Muscle layer of colon (tissue), 2 donors: ENCODE data around the gene USP19.

Source experiments
- H3K27ac ChIP-seq: one replicate; pipeline ENCODE4 v1.7.0; 2013; ENCODE audit warnings: low read depth, mild to moderate bottlenecking, low read length, moderate library complexity
- H3K27me3 ChIP-seq, 2 donors: one replicate each; pipeline ENCODE4 v1.7.0; 2013; ENCODE audit warnings: low read length in 2 of 2, mild to moderate bottlenecking in 2 of 2; ENCODE audit not compliant: insufficient read depth in 2 of 2, control insufficient read depth in 1 of 2
- H3K36me3 ChIP-seq: one replicate; pipeline ENCODE4 v1.7.0; 2013; ENCODE audit warnings: mild to moderate bottlenecking, low read length; ENCODE audit not compliant: insufficient read depth
- H3K4me1 ChIP-seq: one replicate; pipeline ENCODE4 v1.7.0; 2013; ENCODE audit warnings: mild to moderate bottlenecking, low read length; ENCODE audit not compliant: insufficient read depth
- H3K4me3 ChIP-seq, 2 donors: one replicate each; pipeline ENCODE4 v1.7.0; 2013; ENCODE audit warnings: low read length in 2 of 2, low read depth in 1 of 2, mild to moderate bottlenecking in 1 of 2, moderate library complexity in 1 of 2
- H3K9ac ChIP-seq: one replicate; pipeline ENCODE4 v1.7.0; 2013; ENCODE audit warnings: low read length
- H3K9me3 ChIP-seq: one replicate; pipeline ENCODE4 v1.7.0; 2013; ENCODE audit warnings: mild to moderate bottlenecking, low read length
- donor health status: abdominal sarcoma.
- donor health status: Adenocarcinoma of cecum.

Gene USP19, protein sequence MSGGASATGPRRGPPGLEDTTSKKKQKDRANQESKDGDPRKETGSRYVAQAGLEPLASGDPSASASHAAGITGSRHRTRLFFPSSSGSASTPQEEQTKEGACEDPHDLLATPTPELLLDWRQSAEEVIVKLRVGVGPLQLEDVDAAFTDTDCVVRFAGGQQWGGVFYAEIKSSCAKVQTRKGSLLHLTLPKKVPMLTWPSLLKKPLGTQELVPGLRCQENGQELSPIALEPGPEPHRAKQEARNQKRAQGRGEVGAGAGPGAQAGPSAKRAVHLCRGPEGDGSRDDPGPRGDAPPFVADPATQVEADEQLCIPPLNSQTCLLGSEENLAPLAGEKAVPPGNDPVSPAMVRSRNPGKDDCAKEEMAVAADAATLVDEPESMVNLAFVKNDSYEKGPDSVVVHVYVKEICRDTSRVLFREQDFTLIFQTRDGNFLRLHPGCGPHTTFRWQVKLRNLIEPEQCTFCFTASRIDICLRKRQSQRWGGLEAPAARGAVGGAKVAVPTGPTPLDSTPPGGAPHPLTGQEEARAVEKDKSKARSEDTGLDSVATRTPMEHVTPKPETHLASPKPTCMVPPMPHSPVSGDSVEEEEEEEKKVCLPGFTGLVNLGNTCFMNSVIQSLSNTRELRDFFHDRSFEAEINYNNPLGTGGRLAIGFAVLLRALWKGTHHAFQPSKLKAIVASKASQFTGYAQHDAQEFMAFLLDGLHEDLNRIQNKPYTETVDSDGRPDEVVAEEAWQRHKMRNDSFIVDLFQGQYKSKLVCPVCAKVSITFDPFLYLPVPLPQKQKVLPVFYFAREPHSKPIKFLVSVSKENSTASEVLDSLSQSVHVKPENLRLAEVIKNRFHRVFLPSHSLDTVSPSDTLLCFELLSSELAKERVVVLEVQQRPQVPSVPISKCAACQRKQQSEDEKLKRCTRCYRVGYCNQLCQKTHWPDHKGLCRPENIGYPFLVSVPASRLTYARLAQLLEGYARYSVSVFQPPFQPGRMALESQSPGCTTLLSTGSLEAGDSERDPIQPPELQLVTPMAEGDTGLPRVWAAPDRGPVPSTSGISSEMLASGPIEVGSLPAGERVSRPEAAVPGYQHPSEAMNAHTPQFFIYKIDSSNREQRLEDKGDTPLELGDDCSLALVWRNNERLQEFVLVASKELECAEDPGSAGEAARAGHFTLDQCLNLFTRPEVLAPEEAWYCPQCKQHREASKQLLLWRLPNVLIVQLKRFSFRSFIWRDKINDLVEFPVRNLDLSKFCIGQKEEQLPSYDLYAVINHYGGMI (N-terminal part only)

DNA sequence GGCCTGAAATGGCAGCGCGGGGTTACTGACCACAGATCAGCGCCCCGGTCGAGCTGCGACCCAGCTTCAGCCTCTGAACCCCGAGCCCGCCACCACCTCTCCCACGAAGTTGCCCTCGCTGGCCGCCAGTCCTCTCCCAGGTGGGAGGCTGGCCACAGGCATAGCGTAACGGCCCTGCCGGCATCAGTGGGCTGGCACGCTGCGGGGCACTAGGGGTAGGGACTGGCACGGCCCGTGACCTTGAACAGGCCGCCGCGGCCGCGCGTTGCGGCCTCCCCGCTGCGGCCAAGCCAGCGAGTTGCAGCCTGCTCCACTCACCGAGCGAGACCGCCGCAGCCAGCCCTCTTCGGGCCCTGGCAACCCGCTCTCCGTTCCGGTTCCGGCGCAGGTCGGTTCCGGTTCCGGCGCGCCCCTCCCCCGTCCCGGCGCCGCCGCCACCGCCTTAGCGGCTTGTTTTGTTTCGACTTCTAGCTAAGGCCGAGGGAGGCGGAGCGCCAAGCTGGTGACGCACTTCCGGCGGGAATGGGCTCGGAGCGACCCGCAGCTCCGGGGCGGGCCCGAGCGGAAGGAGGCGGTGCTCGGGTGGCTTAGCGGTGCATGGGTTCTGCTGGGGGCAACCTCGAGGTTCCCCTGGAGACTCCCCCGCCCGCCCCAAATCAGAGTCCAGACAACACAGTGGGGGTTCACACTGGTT, at the start of gene USP19:
Gene USP19, minus strand, starts transcription at position 386 of the 694 bp plus-strand sequence. CDS start 1,678 bp downstream, outside the sequence.
- Histone ChIP-seq H3K4me3 (peak within 1 kb of the TSS; percentile 79 to 91), H3K9me3 (no peaks in the 10 kb centered on the region), H3K9ac (peak within 1 kb of the TSS; percentile 97), H3K36me3 (peaks cover 80% of the 10 kb centered on the region), H3K27me3 (no peaks in the 10 kb centered on the region), H3K4me1 (peaks cover 18% of the 10 kb centered on the region), H3K27ac (peak within 1 kb of the TSS; percentile 95)

DNA sequence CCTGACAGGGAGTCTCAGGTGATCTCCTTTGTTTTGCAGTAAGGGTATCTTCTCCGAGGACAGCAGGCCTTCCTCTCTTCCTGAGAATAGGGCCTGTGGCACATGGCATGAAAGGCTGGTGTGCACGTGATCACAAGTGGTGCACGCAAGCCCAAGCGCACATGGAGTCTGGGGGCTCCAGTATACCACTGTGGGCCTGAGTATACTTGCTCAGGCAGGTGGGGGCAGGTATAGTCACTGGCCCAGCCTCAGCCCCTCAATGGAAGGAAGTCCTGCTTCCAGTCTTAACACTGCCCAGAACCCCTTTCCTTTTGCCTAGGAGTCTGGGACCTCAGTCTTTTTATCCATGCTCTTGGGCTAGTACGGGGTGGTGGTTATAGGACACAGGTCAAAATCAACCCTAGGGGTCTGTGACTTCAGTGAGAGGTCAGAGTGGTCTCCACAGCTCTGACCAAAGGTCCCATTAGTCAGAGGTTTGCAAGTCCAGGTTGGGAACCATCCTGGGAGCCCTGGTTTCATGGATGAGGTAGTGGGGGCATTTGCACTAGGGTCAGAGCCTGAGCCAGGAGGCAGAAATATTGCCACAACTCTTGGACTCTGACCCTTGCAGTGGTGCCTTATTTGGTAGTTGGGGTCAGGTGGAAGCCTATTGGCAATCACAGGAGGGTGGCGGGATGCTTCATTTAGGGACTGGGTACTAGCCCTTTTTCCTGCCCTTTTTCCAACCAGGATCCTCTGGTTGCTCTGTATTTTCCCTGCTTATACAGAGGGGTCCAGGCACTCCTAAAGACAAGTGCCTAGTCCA, 46.3 kb upstream of the USP19 start:
- Histone ChIP-seq H3K36me3 (peaks cover 14% of the 10 kb centered on the region), H3K4me1 (peaks cover 27% of the 10 kb centered on the region), H3K9ac (no peak overlapping the region), H3K27me3 (no peaks in the 10 kb centered on the region), H3K9me3 (no peaks in the 10 kb centered on the region), H3K27ac (peak overlapping the region; percentile 89), H3K4me3 (peak overlapping the region; percentile 78 to 92)

DNA sequence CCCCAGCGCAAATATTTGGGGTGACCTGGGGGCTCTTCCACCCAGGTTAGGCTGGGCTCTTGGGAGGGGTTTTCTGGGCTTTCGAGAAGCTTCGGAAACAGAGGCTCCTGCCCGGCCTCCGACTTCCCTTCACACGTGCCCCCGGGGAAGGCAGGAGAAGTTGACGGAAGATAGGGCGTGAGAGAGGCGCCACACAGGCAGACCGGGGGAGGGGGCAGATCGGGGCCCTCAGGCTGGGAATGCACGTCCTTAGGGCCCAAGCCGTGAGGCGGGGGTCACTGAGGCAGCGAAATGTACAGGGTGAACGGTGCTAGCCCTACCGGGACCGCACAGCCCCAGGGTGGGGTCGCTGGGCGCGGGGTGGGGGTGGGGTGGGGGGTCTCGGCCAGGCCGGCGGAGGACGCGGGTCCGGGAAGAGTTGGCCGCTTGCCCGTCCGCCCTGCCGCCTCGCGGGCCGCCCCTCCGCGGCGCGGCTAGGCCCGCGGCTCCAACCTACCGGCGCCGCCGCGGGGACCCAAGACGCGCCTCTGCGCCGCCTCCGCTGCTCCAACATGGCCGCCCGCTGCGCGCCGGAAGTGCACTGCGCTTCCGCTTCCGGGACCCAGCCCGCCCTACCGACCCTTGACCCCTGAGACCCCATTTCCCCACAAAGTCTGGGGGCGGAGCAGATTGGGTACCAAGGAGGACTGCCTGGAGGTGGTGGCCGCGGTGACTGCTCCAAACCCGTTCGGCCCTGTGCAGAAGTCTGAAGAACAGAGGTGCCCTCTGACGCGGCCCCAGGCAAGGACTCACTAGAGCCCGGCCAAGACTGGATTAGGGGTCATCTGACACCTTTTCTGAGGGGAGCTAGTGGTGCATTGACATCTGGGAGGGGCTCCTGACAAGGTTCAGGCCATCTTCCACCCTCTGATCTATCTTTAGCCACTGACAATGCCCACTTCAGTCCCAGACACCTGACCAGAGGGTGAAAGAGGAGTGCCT, 45.4 kb upstream of the USP19 start, which contains the start of gene CCDC71:
Gene CCDC71, minus strand, starts transcription at position 561 of the 981 bp plus-strand sequence. CDS start 2,123 bp downstream, outside the sequence.
- peaks cover 14% of the 10 kb centered on the region for H3K36me3 ChIP-seq
- H3K27me3 ChIP-seq, result no peaks in the 10 kb centered on the region
- peak within 1 kb of the TSS; percentile 89 for H3K27ac ChIP-seq
- H3K4me3 ChIP-seq, result peak within 1 kb of the TSS; percentile 78 to 92
- peaks cover 27% of the 10 kb centered on the region for H3K4me1 ChIP-seq
- no peaks in the 10 kb centered on the region for H3K9me3 ChIP-seq
- H3K9ac ChIP-seq, result peak within 1 kb of the TSS; percentile 80

DNA sequence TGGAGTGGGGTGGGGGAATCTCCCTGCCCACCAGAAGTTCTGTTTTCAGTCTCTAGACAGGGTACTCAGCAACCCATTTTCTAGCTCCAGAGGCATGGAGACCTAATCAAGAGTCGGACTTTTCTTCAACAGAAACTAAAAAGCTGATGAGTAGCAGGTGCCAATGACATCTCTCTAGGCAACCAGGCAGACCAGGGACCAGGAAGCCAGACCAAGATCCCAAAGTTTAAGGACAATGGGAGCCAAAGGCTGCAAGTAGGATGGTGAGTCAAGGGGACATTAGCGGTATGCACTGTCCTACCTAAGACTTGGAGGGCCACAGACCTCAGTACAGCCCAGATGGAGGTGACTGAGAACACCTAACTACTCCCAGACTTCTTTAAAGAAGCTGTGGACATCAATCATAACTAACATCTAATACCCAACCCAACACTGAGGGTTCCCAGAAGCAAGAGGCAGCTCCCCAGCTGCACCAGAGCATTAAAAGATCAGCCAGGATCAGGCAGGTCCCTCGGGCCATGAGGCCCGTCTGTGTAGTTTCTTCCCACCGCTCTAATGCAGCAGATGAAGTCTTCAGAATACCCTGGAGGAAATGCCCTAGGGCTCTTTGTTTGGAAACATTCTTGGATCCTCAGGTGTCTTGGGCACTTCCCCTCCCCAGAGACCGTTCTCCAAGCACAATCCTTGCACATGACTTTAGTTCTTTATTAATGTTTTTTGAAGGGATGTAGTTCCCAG, 44.5 kb upstream of the USP19 start:
- Histone ChIP-seq H3K4me3 (peak overlapping the region; percentile 78 to 92), H3K36me3 (peaks cover 14% of the 10 kb centered on the region), H3K27me3 (no peaks in the 10 kb centered on the region), H3K9me3 (no peaks in the 10 kb centered on the region), H3K27ac (peak overlapping the region; percentile 57), H3K9ac (peak overlapping the region; percentile 80), H3K4me1 (peaks cover 20% of the 10 kb centered on the region)

DNA sequence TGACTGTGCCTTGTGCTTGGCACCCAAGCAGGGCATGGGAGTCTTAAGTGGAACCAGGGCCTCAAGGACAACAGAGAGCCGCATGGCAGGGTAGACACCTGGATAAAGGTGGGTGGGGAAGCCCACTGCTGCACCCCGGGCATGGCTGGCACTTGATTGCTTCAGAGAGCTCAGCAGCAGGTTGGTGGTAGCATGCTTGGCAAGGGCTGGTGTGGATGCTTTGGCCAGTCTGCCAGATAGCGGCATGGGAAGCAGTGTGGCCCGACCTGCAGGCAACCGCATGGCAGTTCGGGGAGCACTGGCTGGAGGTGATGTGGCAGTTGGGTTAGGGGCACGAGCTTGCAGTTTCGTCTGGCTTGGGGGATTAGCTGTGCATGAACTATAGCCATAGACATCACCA, 43.0 kb upstream of the USP19 start:
- Histone ChIP-seq H3K9ac (no peak overlapping the region), H3K36me3 (peaks cover 14% of the 10 kb centered on the region), H3K27me3 (no peaks in the 10 kb centered on the region)

DNA sequence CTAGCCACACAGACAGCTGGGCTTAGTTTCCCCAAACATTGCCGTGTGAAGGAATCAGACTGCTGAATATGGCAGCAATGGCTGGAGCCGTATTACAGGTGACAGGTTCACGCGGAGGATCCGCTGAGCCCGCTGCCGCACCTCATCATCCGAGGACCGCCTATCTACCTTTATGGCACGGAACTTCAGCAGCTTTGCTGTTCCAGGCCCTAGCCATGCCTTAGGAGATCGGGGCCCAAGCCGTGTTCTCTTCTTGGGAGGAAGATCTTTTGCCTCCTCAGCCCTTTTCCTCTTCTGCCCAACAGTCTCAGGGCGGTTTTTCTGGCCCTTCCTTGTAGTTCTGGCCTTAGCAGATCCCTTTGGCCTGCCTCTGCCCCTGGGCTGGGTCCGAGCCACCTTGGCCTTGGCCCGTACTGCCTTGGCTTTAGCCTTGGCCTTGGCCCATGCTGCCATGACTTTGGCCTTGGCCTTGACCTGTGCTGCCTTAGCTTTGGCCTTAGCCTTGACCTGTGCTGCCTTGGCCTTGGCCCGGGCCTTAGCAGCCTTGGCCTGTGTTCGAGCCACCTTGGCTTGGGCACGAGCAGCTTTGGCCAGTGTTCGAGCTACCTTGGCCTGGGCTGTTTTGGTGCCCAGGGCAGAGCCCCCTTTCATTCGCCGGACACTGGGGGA, 42.3 kb upstream of the USP19 start:
- Histone ChIP-seq H3K27me3 (no peaks in the 10 kb centered on the region), H3K4me3 (no peak overlapping the region), H3K27ac (no peak overlapping the region), H3K4me1 (peaks cover 20% of the 10 kb centered on the region), H3K36me3 (peaks cover 14% of the 10 kb centered on the region), H3K9ac (no peak overlapping the region), H3K9me3 (no peaks in the 10 kb centered on the region)

More for the DNA sequence above, 43.0 kb upstream of the USP19 start:
- no peaks in the 10 kb centered on the region for H3K9me3 ChIP-seq
- H3K4me3 ChIP-seq, result no peak overlapping the region
- peaks cover 20% of the 10 kb centered on the region for H3K4me1 ChIP-seq
- no peak overlapping the region for H3K27ac ChIP-seq

DNA sequence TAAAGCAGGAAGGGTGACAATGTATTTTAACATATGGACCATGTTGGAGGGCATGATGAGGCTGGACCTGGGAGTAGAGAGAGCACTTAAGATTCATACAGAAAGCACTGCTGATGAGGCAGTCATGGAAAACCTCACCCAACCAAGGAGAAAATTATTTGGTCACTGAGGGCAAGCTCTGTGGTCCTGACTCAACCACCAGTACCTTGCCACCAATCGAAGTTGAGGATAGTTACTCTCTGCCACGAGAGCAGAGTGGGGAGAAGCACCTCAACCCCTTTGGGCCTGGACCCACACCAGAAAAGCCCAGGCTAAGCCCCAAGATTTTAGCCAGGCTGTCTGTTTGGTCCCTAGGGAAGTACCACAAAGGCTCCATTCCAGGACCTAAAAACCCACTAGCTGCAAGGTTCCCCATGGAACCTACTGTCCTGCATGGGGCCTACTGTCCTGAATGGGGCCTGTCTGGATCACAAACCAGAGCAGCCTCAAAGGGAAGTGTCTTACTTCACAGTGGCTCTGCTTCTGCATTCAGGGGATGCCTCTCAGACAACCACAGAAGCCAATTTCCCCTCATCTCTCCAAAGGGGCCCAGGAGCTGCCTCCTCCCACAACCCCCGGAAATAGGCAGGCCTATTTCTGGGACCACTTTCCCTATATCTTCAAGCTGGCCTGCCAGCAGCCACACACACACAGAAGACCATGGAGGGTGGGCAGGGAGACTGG, 41.3 kb upstream of the USP19 start:
- Histone ChIP-seq H3K27me3 (no peaks in the 10 kb centered on the region), H3K4me1 (peaks cover 18% of the 10 kb centered on the region), H3K9ac (no peak overlapping the region), H3K27ac (no peak overlapping the region), H3K9me3 (no peaks in the 10 kb centered on the region), H3K36me3 (peaks cover 14% of the 10 kb centered on the region), H3K4me3 (no peak overlapping the region)

DNA sequence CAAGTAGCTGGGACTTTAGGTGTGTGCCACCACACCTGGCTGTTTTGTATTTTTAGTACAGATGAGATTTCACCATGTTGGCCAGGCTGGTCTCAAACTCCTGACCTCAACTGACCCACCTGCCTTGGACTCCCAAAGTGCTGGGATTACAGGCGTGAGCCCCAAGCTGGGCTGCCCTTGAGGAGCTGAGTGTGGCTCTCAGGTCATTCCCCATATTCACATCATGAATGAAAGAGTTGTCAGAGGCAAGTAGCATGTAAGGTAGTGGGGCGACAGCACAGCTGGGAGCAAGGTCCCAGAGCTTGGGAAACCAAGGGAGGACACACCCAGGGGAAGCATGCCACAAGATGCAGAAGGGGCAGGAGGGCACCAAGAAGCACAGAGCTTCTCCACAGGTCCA, 40.6 kb upstream of the USP19 start:
- no peak overlapping the region for H3K9ac ChIP-seq
- no peaks in the 10 kb centered on the region for H3K27me3 ChIP-seq
- H3K4me1 ChIP-seq, result peaks cover 10% of the 10 kb centered on the region
- H3K4me3 ChIP-seq, result no peak overlapping the region
- H3K36me3 ChIP-seq, result peaks cover 14% of the 10 kb centered on the region
- no peaks in the 10 kb centered on the region for H3K9me3 ChIP-seq
- H3K27ac ChIP-seq, result no peak overlapping the region
